Nephron (organoid): ENCODE results near the gene ATP8B3.

ENCODE experiments used
- H3K27ac Mint-ChIP-seq, 3 experiments: 2 replicates each; pipeline ENCODE4 v1.8.0; 2020; ENCODE audit warnings: mixed read lengths in 3 of 3, mild to moderate bottlenecking in 2 of 3, moderate library complexity in 1 of 3
- H3K27me3 Mint-ChIP-seq: 2 replicates; pipeline ENCODE4 v1.8.0; 2021; ENCODE audit warnings: low read depth, mild to moderate bottlenecking, moderate library complexity, mixed read lengths
- H3K36me3 Mint-ChIP-seq: 2 replicates; pipeline ENCODE4 v1.8.0; 2020; ENCODE audit warnings: low read depth, mixed read lengths
- H3K4me1 Mint-ChIP-seq: 2 replicates; pipeline ENCODE4 v1.8.0; 2020; ENCODE audit warnings: mixed read lengths
- H3K4me3 Mint-ChIP-seq, 3 experiments: 2 replicates each; pipeline ENCODE4 v1.8.0; 2020; ENCODE audit warnings: mild to moderate bottlenecking in 3 of 3, mixed read lengths in 3 of 3, moderate library complexity in 2 of 3
- H3K9me3 Mint-ChIP-seq: 2 replicates; pipeline ENCODE4 v1.8.0; 2020; ENCODE audit warnings: mixed read lengths
- CTCF ChIP-seq, 3 experiments: fragments of 200-600 bp; sonication (generic); IDR thresholded peaks; one replicate each; pipeline ENCODE4 v1.5.0; 2021; ENCODE audit warnings: antibody characterized with exemption in 3 of 3; ENCODE audit not compliant: unreplicated experiment in 3 of 3

ATP8B3 gene

GRCh38 chr19:1808395-1808731, 3.7 kb downstream of the ATP8B3 start:
- no peaks in the 10 kb centered on the region for H3K9me3 Mint-ChIP-seq
- peaks cover 9% of the 10 kb centered on the region for H3K4me1 Mint-ChIP-seq
- no peak overlapping the region for H3K27ac Mint-ChIP-seq
- no peak for TF ChIP-seq CTCF (IDR thresholded peaks at IDR 0.05; ENCODE audit: unreplicated experiment in 3 of 3)
- peaks cover 23% of the 10 kb centered on the region for H3K27me3 Mint-ChIP-seq
- H3K4me3 Mint-ChIP-seq: no peak overlapping the region
- peaks cover 5% of the 10 kb centered on the region for H3K36me3 Mint-ChIP-seq

GRCh38 chr19:1807695-1808394, 4.2 kb downstream of the ATP8B3 start:
- Mint-ChIP-seq H3K27me3 (peaks cover 21% of the 10 kb centered on the region), H3K36me3 (peaks cover 1% of the 10 kb centered on the region), H3K4me1 (peaks cover 6% of the 10 kb centered on the region), H3K9me3 (no peaks in the 10 kb centered on the region), H3K4me3 (no peak overlapping the region), H3K27ac (no peak overlapping the region)
- no peak for TF ChIP-seq CTCF (IDR thresholded peaks at IDR 0.05; ENCODE audit: unreplicated experiment in 3 of 3)

GRCh38 chr19:1807030-1807694, 4.9 kb downstream of the ATP8B3 start:
- Mint-ChIP-seq H3K4me3 (no peak overlapping the region), H3K27ac (no peak overlapping the region), H3K9me3 (no peaks in the 10 kb centered on the region), H3K4me1 (no peaks in the 10 kb centered on the region), H3K27me3 (peaks cover 19% of the 10 kb centered on the region), H3K36me3 (no peaks in the 10 kb centered on the region)
- TF ChIP-seq CTCF (IDR thresholded peaks at IDR 0.05; ENCODE audit: unreplicated experiment in 3 of 3): no peak

GRCh38 chr19:1806184-1807029, 5.7 kb downstream of the ATP8B3 start:
- Mint-ChIP-seq H3K9me3 (no peaks in the 10 kb centered on the region), H3K36me3 (no peaks in the 10 kb centered on the region), H3K27me3 (peaks cover 19% of the 10 kb centered on the region), H3K4me3 (no peak overlapping the region), H3K27ac (no peak overlapping the region), H3K4me1 (no peaks in the 10 kb centered on the region)
- TF ChIP-seq CTCF (IDR thresholded peaks at IDR 0.05; ENCODE audit: unreplicated experiment in 3 of 3): no peak

GRCh38 chr19:1805401-1806183, 6.5 kb downstream of the ATP8B3 start:
- no peak for TF ChIP-seq CTCF (IDR thresholded peaks at IDR 0.05; ENCODE audit: unreplicated experiment in 3 of 3)
- H3K36me3 Mint-ChIP-seq: no peaks in the 10 kb centered on the region

More at GRCh38 chr19:1805401-1806183, 6.5 kb downstream of the ATP8B3 start:
- Mint-ChIP-seq H3K27me3 (peaks cover 15% of the 10 kb centered on the region), H3K27ac (no peak overlapping the region), H3K9me3 (no peaks in the 10 kb centered on the region), H3K4me1 (no peaks in the 10 kb centered on the region), H3K4me3 (no peak overlapping the region)
